HepG2 (cell line): ENCODE data around the gene ZNF320. TPM values are rescaled to one million over a fixed set of nuclear protein-coding genes. Genes with fewer than 3 reads are reported as not detected.
A peak's percentile ranks its signal among the peaks of the same experiment; 100 is the strongest.

Experiments used
- ATM ChIP-seq: fragments of 450-650 bp; IDR thresholded peaks from 2 replicates; pipeline ENCODE4 v1.7.1; 2017; ENCODE audit warnings: mild to moderate bottlenecking, borderline replicate concordance
- ELF1 ChIP-seq: sonication (generic); formaldehyde crosslinking; IDR thresholded peaks from 2 replicates; pipeline ENCODE4 v1.4.0; 2020; ENCODE audit warnings: missing genetic modification reagents
- JUND ChIP-seq: sonication (generic); formaldehyde crosslinking; IDR thresholded peaks from 2 replicates; pipeline ENCODE4 v1.8.0; 2022; ENCODE audit warnings: mild to moderate bottlenecking, missing genetic modification reagents
- KAT7 ChIP-seq: IDR thresholded peaks from 2 replicates; pipeline ENCODE4 v1.6.1; 2018; ENCODE audit warnings: borderline replicate concordance, missing compliant biosample characterization
- MEIS2 ChIP-seq: sonication (generic); formaldehyde crosslinking; IDR thresholded peaks from 2 replicates; pipeline ENCODE4 v1.9.0; 2021; ENCODE audit warnings: mild to moderate bottlenecking, missing genetic modification reagents
- NR3C1 ChIP-seq: sonication (generic); formaldehyde crosslinking; IDR thresholded peaks from 2 replicates; pipeline ENCODE4 v1.4.0; 2020; ENCODE audit warnings: missing genetic modification reagents
- PLRG1 ChIP-seq: fragments of 450-650 bp; conservative IDR thresholded peaks from 2 replicates; pipeline ENCODE4 v1.6.1; 2016
- POLR2A ChIP-seq, 2 experiments: IDR thresholded peaks; 2 replicates each; pipeline ENCODE4 v1.6.1; 2011; ENCODE audit warnings: low read depth in 2 of 2, low read length in 2 of 2, mild to moderate bottlenecking in 1 of 2, moderate library complexity in 1 of 2; ENCODE audit not compliant: insufficient read depth in 1 of 2
- RAD21 ChIP-seq: fragments of 450-650 bp; formaldehyde crosslinking; IDR thresholded peaks from 2 replicates; pipeline ENCODE4 v1.5.0; 2020; ENCODE audit warnings: mild to moderate bottlenecking
- RBM22 ChIP-seq: fragments of 200-400 bp; formaldehyde crosslinking; optimal IDR thresholded peaks from 2 replicates; pipeline ENCODE3; 2017; ENCODE audit warnings: mild to moderate bottlenecking, low read length, moderate library complexity
- STAT5B ChIP-seq: sonication (generic); formaldehyde crosslinking; IDR thresholded peaks from 2 replicates; pipeline ENCODE4 v1.4.0; 2020; ENCODE audit warnings: missing genetic modification reagents
- SUZ12 ChIP-seq: fragments of 150-350 bp; IDR thresholded peaks from 2 replicates; pipeline ENCODE4 v1.6.1; 2014; ENCODE audit warnings: low read depth, low read length
- TCF7L2 ChIP-seq: IDR thresholded peaks from 2 replicates; pipeline ENCODE4 v1.6.1; 2011; ENCODE audit warnings: mild to moderate bottlenecking, low read depth, low read length, moderate library complexity
- XBP1 ChIP-seq: sonication (generic); formaldehyde crosslinking; IDR thresholded peaks from 2 replicates; pipeline ENCODE4 v1.5.0; 2020; ENCODE audit warnings: missing genetic modification reagents
- YEATS4 ChIP-seq: sonication (generic); formaldehyde crosslinking; IDR thresholded peaks from 2 replicates; pipeline ENCODE4 v1.4.0; 2020; ENCODE audit warnings: missing genetic modification reagents, borderline replicate concordance
- ZBTB43 ChIP-seq: sonication (generic); formaldehyde crosslinking; conservative IDR thresholded peaks from 2 replicates; pipeline ENCODE4 v1.4.0; 2020; ENCODE audit warnings: missing genetic modification reagents
- ZC3H4 ChIP-seq: sonication (generic); formaldehyde crosslinking; IDR thresholded peaks from 2 replicates; pipeline ENCODE4 v1.4.0; 2020; ENCODE audit warnings: missing genetic modification reagents, borderline replicate concordance
- ZFP36 ChIP-seq: fragments of 150-350 bp; IDR thresholded peaks from 2 replicates; pipeline ENCODE4 v1.6.1; 2018; ENCODE audit warnings: borderline replicate concordance, low read length, low read depth; ENCODE audit not compliant: partially characterized antibody
- ZFX ChIP-seq: sonication (generic); formaldehyde crosslinking; IDR thresholded peaks from 2 replicates; pipeline ENCODE4 v1.4.0; 2020; ENCODE audit warnings: mild to moderate bottlenecking, low read depth, missing genetic modification reagents, moderate library complexity
- ZNF235 ChIP-seq: sonication (generic); formaldehyde crosslinking; IDR thresholded peaks from 2 replicates; pipeline ENCODE4 v1.8.1; 2023; ENCODE audit warnings: mild to moderate bottlenecking, missing genetic modification reagents, borderline replicate concordance
- ZNF30 ChIP-seq: sonication (generic); formaldehyde crosslinking; IDR thresholded peaks from 2 replicates; pipeline ENCODE4 v1.5.0; 2020; ENCODE audit warnings: mild to moderate bottlenecking, missing genetic modification reagents
- ZNF451 ChIP-seq: sonication (generic); formaldehyde crosslinking; IDR thresholded peaks from 2 replicates; pipeline ENCODE4 v1.5.0; 2020; ENCODE audit warnings: mild to moderate bottlenecking, missing genetic modification reagents
- ZNF619 ChIP-seq: sonication (generic); formaldehyde crosslinking; IDR thresholded peaks from 2 replicates; pipeline ENCODE4 v1.4.0; 2020; ENCODE audit warnings: mild to moderate bottlenecking, missing genetic modification reagents
- ZNF75D ChIP-seq: sonication (generic); formaldehyde crosslinking; IDR thresholded peaks from 2 replicates; pipeline ENCODE4 v1.8.1; 2023; ENCODE audit warnings: missing genetic modification reagents, mild to moderate bottlenecking, borderline replicate concordance
- ZSCAN9 ChIP-seq: IDR thresholded peaks from 2 replicates; pipeline ENCODE4 v1.6.1; 2016; ENCODE audit warnings: borderline replicate concordance
- polyA plus RNA-seq, 8 experiments: library from polyadenylated mRNA; depleted of rRNA in 3 of 8; stranded (reverse) in 7 of 8; unstranded in 1 of 8; fragments of >200 nt; fragmentation: Illumina TruSeq in 4 of 8; extraction: Trizol in 4 of 8; gene quantifications; 2 replicates each; pipeline versions ENCODE4 v1.2.1 to v1.2.3, GENCODE V29; 2011 to 2016; ENCODE audit warnings: low read depth in 4 of 8, missing spikeins in 1 of 8, mixed read lengths in 1 of 8; ENCODE audit not compliant: insufficient read depth in 1 of 8
- total RNA-seq, 5 experiments: library from RNA; depleted of rRNA; stranded (reverse); fragments of >200 nt; fragmentation: Illumina TruSeq; extraction: Trizol; gene quantifications; 2 replicates each; pipeline ENCODE4 v1.2.3, GENCODE V29; 2016; ENCODE audit warnings: low read depth in 1 of 5
- TF ChIP-seq, protein P1 (sequence below): sonication (generic); formaldehyde crosslinking; IDR thresholded peaks from 2 replicates; pipeline ENCODE4 v1.4.0; 2020; ENCODE audit warnings: missing genetic modification reagents
- TF ChIP-seq, protein P2 (sequence below): sonication (generic); formaldehyde crosslinking; IDR thresholded peaks from 2 replicates; pipeline ENCODE4 v1.5.0; 2020; ENCODE audit warnings: mild to moderate bottlenecking, missing genetic modification reagents, borderline replicate concordance

The ZNF320 gene
- total and polyA plus RNA-seq, 2 of the 13 experiments (the other 11 are each of a cell fraction or from before 2014, with no cell fraction given), result 0.49 TPM; not detected in 1

GRCh38 chr19:52942386-52943133, 45.1 kb upstream of the ZNF320 start (continued):
- TF ChIP-seq, protein P1, sequence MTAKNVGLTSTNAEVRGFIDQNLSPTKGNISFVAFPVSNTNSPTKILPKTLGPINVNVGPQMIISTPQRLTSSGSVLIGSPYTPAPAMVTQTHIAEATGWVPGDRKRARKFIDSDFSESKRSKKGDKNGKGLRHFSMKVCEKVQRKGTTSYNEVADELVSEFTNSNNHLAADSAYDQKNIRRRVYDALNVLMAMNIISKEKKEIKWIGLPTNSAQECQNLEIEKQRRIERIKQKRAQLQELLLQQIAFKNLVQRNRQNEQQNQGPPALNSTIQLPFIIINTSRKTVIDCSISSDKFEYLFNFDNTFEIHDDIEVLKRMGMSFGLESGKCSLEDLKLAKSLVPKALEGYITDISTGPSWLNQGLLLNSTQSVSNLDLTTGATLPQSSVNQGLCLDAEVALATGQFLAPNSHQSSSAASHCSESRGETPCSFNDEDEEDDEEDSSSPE (CRISPR knock-in tag), result peak; percentile 2; the same call in 1 of the 2 replicates
- no peak for TF ChIP-seq ZNF451
- no peak; the same call in 1 of the 2 replicates for TF ChIP-seq YEATS4
- TF ChIP-seq ZNF235 (CRISPR knock-in tag), result no peak
- no peak for TF ChIP-seq PLRG1
- no peak for TF ChIP-seq JUND (CRISPR knock-in tag)
- no peak for TF ChIP-seq ZNF619 (CRISPR knock-in tag)
- TF ChIP-seq XBP1, result no peak
- TF ChIP-seq, protein P2, sequence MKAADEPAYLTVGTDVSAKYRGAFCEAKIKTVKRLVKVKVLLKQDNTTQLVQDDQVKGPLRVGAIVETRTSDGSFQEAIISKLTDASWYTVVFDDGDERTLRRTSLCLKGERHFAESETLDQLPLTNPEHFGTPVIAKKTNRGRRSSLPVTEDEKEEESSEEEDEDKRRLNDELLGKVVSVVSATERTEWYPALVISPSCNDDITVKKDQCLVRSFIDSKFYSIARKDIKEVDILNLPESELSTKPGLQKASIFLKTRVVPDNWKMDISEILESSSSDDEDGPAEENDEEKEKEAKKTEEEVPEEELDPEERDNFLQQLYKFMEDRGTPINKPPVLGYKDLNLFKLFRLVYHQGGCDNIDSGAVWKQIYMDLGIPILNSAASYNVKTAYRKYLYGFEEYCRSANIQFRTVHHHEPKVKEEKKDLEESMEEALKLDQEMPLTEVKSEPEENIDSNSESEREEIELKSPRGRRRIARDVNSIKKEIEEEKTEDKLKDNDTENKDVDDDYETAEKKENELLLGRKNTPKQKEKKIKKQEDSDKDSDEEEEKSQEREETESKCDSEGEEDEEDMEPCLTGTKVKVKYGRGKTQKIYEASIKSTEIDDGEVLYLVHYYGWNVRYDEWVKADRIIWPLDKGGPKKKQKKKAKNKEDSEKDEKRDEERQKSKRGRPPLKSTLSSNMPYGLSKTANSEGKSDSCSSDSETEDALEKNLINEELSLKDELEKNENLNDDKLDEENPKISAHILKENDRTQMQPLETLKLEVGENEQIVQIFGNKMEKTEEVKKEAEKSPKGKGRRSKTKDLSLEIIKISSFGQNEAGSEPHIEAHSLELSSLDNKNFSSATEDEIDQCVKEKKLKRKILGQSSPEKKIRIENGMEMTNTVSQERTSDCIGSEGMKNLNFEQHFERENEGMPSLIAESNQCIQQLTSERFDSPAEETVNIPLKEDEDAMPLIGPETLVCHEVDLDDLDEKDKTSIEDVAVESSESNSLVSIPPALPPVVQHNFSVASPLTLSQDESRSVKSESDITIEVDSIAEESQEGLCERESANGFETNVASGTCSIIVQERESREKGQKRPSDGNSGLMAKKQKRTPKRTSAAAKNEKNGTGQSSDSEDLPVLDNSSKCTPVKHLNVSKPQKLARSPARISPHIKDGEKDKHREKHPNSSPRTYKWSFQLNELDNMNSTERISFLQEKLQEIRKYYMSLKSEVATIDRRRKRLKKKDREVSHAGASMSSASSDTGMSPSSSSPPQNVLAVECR (CRISPR knock-in tag), result peak; percentile 72; the same call in 1 of the 2 replicates
- no peak for TF ChIP-seq ZNF75D
- TF ChIP-seq ZFX (CRISPR knock-in tag), result peak; percentile 48
- no peak for TF ChIP-seq TCF7L2
- no peak for TF ChIP-seq ZFP36
- TF ChIP-seq ZNF30, result no peak
- no peak for TF ChIP-seq ZSCAN9
- TF ChIP-seq STAT5B (CRISPR knock-in tag), result no peak
- TF ChIP-seq ZBTB43 (CRISPR knock-in tag), result 0 out of 2 replicates have a peak, but pooled peaks have one; percentile 46
- no peak for TF ChIP-seq RAD21
- peak; percentile 97 for TF ChIP-seq ELF1
- TF ChIP-seq MEIS2, result no peak
- peak; percentile 86 to 90 for TF ChIP-seq POLR2A (IDR thresholded peaks at IDR 0.05; ENCODE audit: insufficient read depth in 1 of 2, low read depth in 2 of 2, low read length in 2 of 2)
- no peak for TF ChIP-seq SUZ12
- no peak for TF ChIP-seq ATM
- no peak for TF ChIP-seq KAT7 (CRISPR knock-in tag)
- no peak for TF ChIP-seq NR3C1
- no peak for TF ChIP-seq RBM22
- no peak for TF ChIP-seq ZC3H4 (CRISPR knock-in tag)
